ENCODE results near the gene SPIRE1.
"Not testable (repeated sequence)": the region's sequence is repeated elsewhere in the genome, so short reads cannot be mapped to it uniquely, and the experiment has no call there.

SPIRE1 gene

GRCh38 chr18:12571630-12572029 is 86.3 kb downstream of the SPIRE1 start:
- DNase-seq (ENCODE audit: insufficient read length, low spot score), result no peak
- no peak for TF ChIP-seq POLR2A (IDR thresholded peaks at IDR 0.05; ENCODE audit: low read depth, low read length)
- FAIRE-seq, result no peak

- DNase-seq (ENCODE audit: insufficient read length, low spot score), result no peak
- FAIRE-seq, result peak; percentile 57
- no peak for TF ChIP-seq POLR2A (IDR thresholded peaks at IDR 0.05; ENCODE audit: low read depth, low read length)
Observed at GRCh38 chr18:12569791-12570190, 88.1 kb downstream of the SPIRE1 start.

GRCh38 chr18:12567849-12568248 is 90.1 kb downstream of the SPIRE1 start:
- no peak for DNase-seq (ENCODE audit: insufficient read length, low spot score)
- FAIRE-seq, result no peak
- TF ChIP-seq POLR2A (IDR thresholded peaks at IDR 0.05; ENCODE audit: low read depth, low read length), result no peak

- FAIRE-seq (no peak), DNase-seq (ENCODE audit: insufficient read length, low spot score) (no peak)
- no peak for TF ChIP-seq POLR2A (IDR thresholded peaks at IDR 0.05; ENCODE audit: low read depth, low read length)
Observed at GRCh38 chr18:12564861-12565260, 93.0 kb downstream of the SPIRE1 start.

GRCh38 chr18:12564378-12564777 is 93.5 kb downstream of the SPIRE1 start:
- TF ChIP-seq POLR2A (IDR thresholded peaks at IDR 0.05; ENCODE audit: low read depth, low read length), result no peak
- FAIRE-seq (peak; percentile 23), DNase-seq (ENCODE audit: insufficient read length, low spot score) (no peak)

- not testable (repeated sequence) for FAIRE-seq; DNase-seq (ENCODE audit: insufficient read length, low spot score)
Observed at GRCh38 chr18:12560600-12560999, 97.3 kb downstream of the SPIRE1 start.

GRCh38 chr18:12559319-12559718 is 98.6 kb downstream of the SPIRE1 start:
- DNase-seq (ENCODE audit: insufficient read length, low spot score) (no peak), FAIRE-seq (no peak)
- no peak for TF ChIP-seq POLR2A (IDR thresholded peaks at IDR 0.05; ENCODE audit: low read depth, low read length)

- FAIRE-seq (no peak), DNase-seq (ENCODE audit: insufficient read length, low spot score) (no peak)
- TF ChIP-seq POLR2A (IDR thresholded peaks at IDR 0.05; ENCODE audit: low read depth, low read length), result no peak
Observed at GRCh38 chr18:12556946-12557806, 100.7 kb downstream of the SPIRE1 start.

- no peak for TF ChIP-seq POLR2A (IDR thresholded peaks at IDR 0.05; ENCODE audit: low read depth, low read length)
- no peak for DNase-seq (ENCODE audit: insufficient read length, low spot score)
- no peak for FAIRE-seq
Observed at GRCh38 chr18:12554796-12555388, 103.0 kb downstream of the SPIRE1 start.

- DNase-seq (ENCODE audit: insufficient read length, low spot score) (no peak), FAIRE-seq (no peak)
- TF ChIP-seq POLR2A (IDR thresholded peaks at IDR 0.05; ENCODE audit: low read depth, low read length), result no peak
Observed at GRCh38 chr18:12552879-12553242, 105.0 kb downstream of the SPIRE1 start.

GRCh38 chr18:12551943-12552878 is 105.7 kb downstream of the SPIRE1 start:
- DNase-seq (ENCODE audit: insufficient read length, low spot score); FAIRE-seq: not testable (repeated sequence)

GRCh38 chr18:12551466-12551865 is 106.4 kb downstream of the SPIRE1 start:
- DNase-seq (ENCODE audit: insufficient read length, low spot score), result not testable (repeated sequence)

GRCh38 chr18:12543697-12544096 is 114.2 kb downstream of the SPIRE1 start:
- no peak for TF ChIP-seq POLR2A (IDR thresholded peaks at IDR 0.05; ENCODE audit: low read depth, low read length)
- peak; percentile 93 for FAIRE-seq
- DNase-seq (ENCODE audit: insufficient read length, low spot score), result no peak

More at GRCh38 chr18:12551466-12551865, 106.4 kb downstream of the SPIRE1 start:
- not testable (repeated sequence) for FAIRE-seq

GRCh38 chr18:12540751-12541150 is 117.2 kb downstream of the SPIRE1 start:
- no peak for DNase-seq (ENCODE audit: insufficient read length, low spot score)
- TF ChIP-seq POLR2A (IDR thresholded peaks at IDR 0.05; ENCODE audit: low read depth, low read length), result no peak
- FAIRE-seq, result peak; percentile 23

- DNase-seq (ENCODE audit: insufficient read length, low spot score); FAIRE-seq: not testable (repeated sequence)
Observed at GRCh38 chr18:12539158-12539557, 118.7 kb downstream of the SPIRE1 start.
